Measurements from ENCODE around the gene MYB. TPM values are rescaled to one million over a fixed set of nuclear protein-coding genes. Genes with fewer than 3 reads are reported as not detected.

The MYB gene
- total RNA-seq, 1 experiment from 2014 or later: 6.1 TPM

DNA sequence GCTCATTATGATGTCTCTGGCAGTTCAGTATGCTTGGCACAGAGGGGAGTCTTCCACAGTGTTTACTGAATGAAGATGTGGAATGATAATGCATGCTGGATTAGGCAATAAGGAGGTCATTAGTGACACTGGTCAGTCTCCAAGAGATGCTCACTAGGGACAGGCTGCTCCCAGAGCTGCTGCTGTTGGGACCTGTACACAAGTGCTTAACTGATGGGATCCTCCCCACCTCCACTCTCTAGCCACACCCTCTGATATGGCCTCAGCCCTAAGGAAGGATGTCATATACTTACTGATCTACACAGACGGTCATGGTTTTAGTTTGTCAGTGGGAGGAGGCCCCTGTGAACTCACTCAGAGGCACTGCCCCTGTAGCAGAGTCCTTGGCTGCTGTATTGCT lies 73.4 kb downstream of the MYB start:
- Mint-ChIP-seq H3K36me3 (no peaks in the 10 kb centered on the region), H3K27me3 (ENCODE audit: low read depth) (0 out of 2 replicates have a peak, but pooled peaks cover 3% of the 10 kb centered on the region), H3K4me3 (no peak overlapping the region), H3K4me1 (peaks cover 54% of the 10 kb centered on the region), H3K27ac (no peak overlapping the region), H3K9me3 (peaks cover 21% of the 10 kb centered on the region)
- no peak for DNase-seq (ENCODE audit: low spot score)
- POLR2A ChIA-PET: no interaction called here
- TF ChIP-seq CREB1 (CRISPR knock-in tag; IDR thresholded peaks at IDR 0.05) (no peak), HMGA2 (CRISPR knock-in tag; IDR thresholded peaks at IDR 0.05) (no peak)
- no peak for ATAC-seq
- CTCF ChIA-PET: no interaction called here

DNA sequence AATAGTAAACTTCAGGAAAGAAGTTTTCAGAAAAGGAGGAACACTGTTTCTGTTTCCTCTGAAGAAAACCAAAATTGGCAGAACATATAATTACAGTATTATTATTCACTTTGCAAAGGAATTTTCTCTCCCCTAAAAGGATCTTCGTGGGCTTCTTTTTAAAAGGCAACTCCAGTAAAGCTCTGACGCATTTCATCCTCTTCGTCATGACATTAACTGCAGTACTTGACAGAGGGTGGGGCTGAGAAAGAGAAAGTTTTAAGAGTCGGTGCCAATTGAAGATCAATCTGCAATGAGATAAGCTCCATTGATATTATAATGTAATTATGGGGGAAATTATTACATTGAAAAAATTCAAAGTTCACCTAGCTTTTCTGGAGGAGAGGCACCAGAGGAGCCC lies 75.8 kb downstream of the MYB start:
- no peak overlapping the region for H3K4me3 Mint-ChIP-seq
- TF ChIP-seq CREB1 (CRISPR knock-in tag; IDR thresholded peaks at IDR 0.05) (no peak), JUN (CRISPR knock-in tag; IDR thresholded peaks at IDR 0.05) (no peak), ZNF423 (CRISPR knock-in tag; IDR thresholded peaks at IDR 0.05) (no peak), NFATC4 (CRISPR knock-in tag; IDR thresholded peaks at IDR 0.05) (no peak), NR1H2 (CRISPR knock-in tag; IDR thresholded peaks at IDR 0.05) (no peak), HMGA2 (CRISPR knock-in tag; IDR thresholded peaks at IDR 0.05) (no peak), ETV6 (CRISPR knock-in tag; IDR thresholded peaks at IDR 0.05) (no peak), GTF2I (CRISPR knock-in tag; conservative IDR thresholded peaks at IDR 0.05) (no peak), ATF1 (CRISPR knock-in tag; IDR thresholded peaks at IDR 0.05) (no peak), GRHL2 (CRISPR knock-in tag; IDR thresholded peaks at IDR 0.05; ENCODE audit: insufficient replicate concordance, severe bottlenecking) (no peak)
- TF ChIP-seq, protein P1, sequence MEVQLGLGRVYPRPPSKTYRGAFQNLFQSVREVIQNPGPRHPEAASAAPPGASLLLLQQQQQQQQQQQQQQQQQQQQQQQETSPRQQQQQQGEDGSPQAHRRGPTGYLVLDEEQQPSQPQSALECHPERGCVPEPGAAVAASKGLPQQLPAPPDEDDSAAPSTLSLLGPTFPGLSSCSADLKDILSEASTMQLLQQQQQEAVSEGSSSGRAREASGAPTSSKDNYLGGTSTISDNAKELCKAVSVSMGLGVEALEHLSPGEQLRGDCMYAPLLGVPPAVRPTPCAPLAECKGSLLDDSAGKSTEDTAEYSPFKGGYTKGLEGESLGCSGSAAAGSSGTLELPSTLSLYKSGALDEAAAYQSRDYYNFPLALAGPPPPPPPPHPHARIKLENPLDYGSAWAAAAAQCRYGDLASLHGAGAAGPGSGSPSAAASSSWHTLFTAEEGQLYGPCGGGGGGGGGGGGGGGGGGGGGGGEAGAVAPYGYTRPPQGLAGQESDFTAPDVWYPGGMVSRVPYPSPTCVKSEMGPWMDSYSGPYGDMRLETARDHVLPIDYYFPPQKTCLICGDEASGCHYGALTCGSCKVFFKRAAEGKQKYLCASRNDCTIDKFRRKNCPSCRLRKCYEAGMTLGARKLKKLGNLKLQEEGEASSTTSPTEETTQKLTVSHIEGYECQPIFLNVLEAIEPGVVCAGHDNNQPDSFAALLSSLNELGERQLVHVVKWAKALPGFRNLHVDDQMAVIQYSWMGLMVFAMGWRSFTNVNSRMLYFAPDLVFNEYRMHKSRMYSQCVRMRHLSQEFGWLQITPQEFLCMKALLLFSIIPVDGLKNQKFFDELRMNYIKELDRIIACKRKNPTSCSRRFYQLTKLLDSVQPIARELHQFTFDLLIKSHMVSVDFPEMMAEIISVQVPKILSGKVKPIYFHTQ (CRISPR knock-in tag; IDR thresholded peaks at IDR 0.05): no peak
- TF ChIP-seq, protein P2, sequence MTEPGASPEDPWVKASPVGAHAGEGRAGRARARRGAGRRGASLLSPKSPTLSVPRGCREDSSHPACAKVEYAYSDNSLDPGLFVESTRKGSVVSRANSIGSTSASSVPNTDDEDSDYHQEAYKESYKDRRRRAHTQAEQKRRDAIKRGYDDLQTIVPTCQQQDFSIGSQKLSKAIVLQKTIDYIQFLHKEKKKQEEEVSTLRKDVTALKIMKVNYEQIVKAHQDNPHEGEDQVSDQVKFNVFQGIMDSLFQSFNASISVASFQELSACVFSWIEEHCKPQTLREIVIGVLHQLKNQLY (CRISPR knock-in tag; IDR thresholded peaks at IDR 0.05): no peak
- TF ChIP-seq, protein P3, sequence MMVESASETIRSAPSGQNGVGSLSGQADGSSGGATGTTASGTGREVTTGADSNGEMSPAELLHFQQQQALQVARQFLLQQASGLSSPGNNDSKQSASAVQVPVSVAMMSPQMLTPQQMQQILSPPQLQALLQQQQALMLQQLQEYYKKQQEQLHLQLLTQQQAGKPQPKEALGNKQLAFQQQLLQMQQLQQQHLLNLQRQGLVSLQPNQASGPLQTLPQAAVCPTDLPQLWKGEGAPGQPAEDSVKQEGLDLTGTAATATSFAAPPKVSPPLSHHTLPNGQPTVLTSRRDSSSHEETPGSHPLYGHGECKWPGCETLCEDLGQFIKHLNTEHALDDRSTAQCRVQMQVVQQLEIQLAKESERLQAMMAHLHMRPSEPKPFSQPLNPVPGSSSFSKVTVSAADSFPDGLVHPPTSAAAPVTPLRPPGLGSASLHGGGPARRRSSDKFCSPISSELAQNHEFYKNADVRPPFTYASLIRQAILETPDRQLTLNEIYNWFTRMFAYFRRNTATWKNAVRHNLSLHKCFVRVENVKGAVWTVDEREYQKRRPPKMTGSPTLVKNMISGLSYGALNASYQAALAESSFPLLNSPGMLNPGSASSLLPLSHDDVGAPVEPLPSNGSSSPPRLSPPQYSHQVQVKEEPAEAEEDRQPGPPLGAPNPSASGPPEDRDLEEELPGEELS (CRISPR knock-in tag; IDR thresholded peaks at IDR 0.05): no peak
- peaks cover 21% of the 10 kb centered on the region for H3K9me3 Mint-ChIP-seq
- H3K27me3 Mint-ChIP-seq (ENCODE audit: low read depth): 0 out of 2 replicates have a peak, but pooled peaks cover 3% of the 10 kb centered on the region
- H3K4me1 Mint-ChIP-seq: peaks cover 30% of the 10 kb centered on the region
- ChIA-PET CTCF (interaction anchor here (1.2 to 1.3 kb wide), 2 partner anchors 8 to 112 kb away, joined by 3 read pairs; no protein-coding TSS in a partner anchor), POLR2A (no interaction called here)
- H3K27ac Mint-ChIP-seq: no peak overlapping the region
- H3K36me3 Mint-ChIP-seq: no peaks in the 10 kb centered on the region
- no peak for DNase-seq (ENCODE audit: low spot score)
- ATAC-seq: no peak

DNA sequence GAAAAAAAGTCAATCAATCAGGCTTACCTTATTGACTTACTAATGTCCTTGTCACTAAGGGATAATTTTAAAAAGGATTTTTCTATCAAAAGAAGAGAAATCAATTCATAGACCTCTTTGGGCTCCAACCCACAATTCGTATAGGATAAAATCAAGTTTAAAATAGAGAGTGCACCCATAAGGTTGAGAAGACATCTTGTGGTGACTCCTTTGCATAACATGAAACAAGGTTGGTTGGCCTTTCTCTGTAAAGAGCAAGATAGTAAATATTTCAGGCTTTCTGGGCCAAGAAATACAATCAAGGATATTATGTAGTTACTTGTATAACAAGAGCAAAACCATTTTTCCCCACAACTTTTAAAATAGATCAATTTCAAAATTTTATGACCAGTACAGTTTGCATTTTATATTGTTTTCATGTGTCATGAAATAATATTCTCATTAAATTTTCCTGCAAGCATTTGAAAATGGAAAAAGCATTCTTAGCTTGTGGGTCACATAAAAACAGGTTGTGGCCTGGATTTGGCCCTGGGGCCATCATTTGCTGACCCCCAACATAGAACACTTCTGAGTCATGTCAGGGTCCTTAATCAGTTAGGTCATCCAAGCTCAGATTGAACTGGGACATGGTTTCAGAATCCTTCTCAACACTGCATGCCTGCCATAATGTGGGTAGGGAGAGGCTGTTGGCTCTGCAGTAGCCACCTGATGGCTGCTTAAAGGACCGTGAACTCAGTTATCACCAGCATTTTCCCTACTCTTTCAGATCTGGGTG lies 76.7 kb downstream of the MYB start:
- H3K27ac Mint-ChIP-seq: no peak overlapping the region
- no peaks in the 10 kb centered on the region for H3K36me3 Mint-ChIP-seq
- H3K9me3 Mint-ChIP-seq: peaks cover 21% of the 10 kb centered on the region
- POLR2A ChIA-PET: no interaction called here
- CTCF ChIA-PET: interaction anchor here (0.9 to 1.3 kb wide), 3 partner anchors 8 to 113 kb away, joined by 3 read pairs; no protein-coding TSS in a partner anchor
- H3K4me1 Mint-ChIP-seq: peaks cover 20% of the 10 kb centered on the region
- H3K4me3 Mint-ChIP-seq: no peak overlapping the region
- H3K27me3 Mint-ChIP-seq (ENCODE audit: low read depth): 0 out of 2 replicates have a peak, but pooled peaks cover 3% of the 10 kb centered on the region
- DNase-seq (ENCODE audit: low spot score) (no peak), ATAC-seq (no peak)
- TF ChIP-seq, protein P4, sequence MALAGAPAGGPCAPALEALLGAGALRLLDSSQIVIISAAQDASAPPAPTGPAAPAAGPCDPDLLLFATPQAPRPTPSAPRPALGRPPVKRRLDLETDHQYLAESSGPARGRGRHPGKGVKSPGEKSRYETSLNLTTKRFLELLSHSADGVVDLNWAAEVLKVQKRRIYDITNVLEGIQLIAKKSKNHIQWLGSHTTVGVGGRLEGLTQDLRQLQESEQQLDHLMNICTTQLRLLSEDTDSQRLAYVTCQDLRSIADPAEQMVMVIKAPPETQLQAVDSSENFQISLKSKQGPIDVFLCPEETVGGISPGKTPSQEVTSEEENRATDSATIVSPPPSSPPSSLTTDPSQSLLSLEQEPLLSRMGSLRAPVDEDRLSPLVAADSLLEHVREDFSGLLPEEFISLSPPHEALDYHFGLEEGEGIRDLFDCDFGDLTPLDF (CRISPR knock-in tag; IDR thresholded peaks at IDR 0.05): no peak
- TF ChIP-seq ZNF317 (CRISPR knock-in tag; IDR thresholded peaks at IDR 0.05; ENCODE audit: borderline replicate concordance, low read depth): no peak
- TF ChIP-seq JUN (CRISPR knock-in tag; IDR thresholded peaks at IDR 0.05): no peak
- no peak for TF ChIP-seq GTF2I (CRISPR knock-in tag; conservative IDR thresholded peaks at IDR 0.05)
- TF ChIP-seq, protein P5, sequence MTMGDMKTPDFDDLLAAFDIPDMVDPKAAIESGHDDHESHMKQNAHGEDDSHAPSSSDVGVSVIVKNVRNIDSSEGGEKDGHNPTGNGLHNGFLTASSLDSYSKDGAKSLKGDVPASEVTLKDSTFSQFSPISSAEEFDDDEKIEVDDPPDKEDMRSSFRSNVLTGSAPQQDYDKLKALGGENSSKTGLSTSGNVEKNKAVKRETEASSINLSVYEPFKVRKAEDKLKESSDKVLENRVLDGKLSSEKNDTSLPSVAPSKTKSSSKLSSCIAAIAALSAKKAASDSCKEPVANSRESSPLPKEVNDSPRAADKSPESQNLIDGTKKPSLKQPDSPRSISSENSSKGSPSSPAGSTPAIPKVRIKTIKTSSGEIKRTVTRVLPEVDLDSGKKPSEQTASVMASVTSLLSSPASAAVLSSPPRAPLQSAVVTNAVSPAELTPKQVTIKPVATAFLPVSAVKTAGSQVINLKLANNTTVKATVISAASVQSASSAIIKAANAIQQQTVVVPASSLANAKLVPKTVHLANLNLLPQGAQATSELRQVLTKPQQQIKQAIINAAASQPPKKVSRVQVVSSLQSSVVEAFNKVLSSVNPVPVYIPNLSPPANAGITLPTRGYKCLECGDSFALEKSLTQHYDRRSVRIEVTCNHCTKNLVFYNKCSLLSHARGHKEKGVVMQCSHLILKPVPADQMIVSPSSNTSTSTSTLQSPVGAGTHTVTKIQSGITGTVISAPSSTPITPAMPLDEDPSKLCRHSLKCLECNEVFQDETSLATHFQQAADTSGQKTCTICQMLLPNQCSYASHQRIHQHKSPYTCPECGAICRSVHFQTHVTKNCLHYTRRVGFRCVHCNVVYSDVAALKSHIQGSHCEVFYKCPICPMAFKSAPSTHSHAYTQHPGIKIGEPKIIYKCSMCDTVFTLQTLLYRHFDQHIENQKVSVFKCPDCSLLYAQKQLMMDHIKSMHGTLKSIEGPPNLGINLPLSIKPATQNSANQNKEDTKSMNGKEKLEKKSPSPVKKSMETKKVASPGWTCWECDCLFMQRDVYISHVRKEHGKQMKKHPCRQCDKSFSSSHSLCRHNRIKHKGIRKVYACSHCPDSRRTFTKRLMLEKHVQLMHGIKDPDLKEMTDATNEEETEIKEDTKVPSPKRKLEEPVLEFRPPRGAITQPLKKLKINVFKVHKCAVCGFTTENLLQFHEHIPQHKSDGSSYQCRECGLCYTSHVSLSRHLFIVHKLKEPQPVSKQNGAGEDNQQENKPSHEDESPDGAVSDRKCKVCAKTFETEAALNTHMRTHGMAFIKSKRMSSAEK (CRISPR knock-in tag; IDR thresholded peaks at IDR 0.05; ENCODE audit: borderline replicate concordance): no peak
- TF ChIP-seq MXD4 (CRISPR knock-in tag; IDR thresholded peaks at IDR 0.05; ENCODE audit: borderline replicate concordance): no peak
- no peak for TF ChIP-seq ZNF219 (CRISPR knock-in tag; IDR thresholded peaks at IDR 0.05; ENCODE audit: borderline replicate concordance)
- no peak for TF ChIP-seq RELA (CRISPR knock-in tag; IDR thresholded peaks at IDR 0.05; ENCODE audit: borderline replicate concordance)
- TF ChIP-seq CBFB (CRISPR knock-in tag; IDR thresholded peaks at IDR 0.05; ENCODE audit: low read depth): no peak
- no peak for TF ChIP-seq CREB1 (CRISPR knock-in tag; IDR thresholded peaks at IDR 0.05)

All from WTC11 (cell line).